ENCODE measurements around the gene LCN12.
A peak's percentile ranks its signal among the peaks of the same experiment; 100 is the strongest.

The LCN12 gene

GRCh38 chr9:136927343-136928271 is 24.5 kb upstream of the LCN12 start:
- no peak for DNase-seq (ENCODE audit: low read depth in 2 of 2)

DNA sequence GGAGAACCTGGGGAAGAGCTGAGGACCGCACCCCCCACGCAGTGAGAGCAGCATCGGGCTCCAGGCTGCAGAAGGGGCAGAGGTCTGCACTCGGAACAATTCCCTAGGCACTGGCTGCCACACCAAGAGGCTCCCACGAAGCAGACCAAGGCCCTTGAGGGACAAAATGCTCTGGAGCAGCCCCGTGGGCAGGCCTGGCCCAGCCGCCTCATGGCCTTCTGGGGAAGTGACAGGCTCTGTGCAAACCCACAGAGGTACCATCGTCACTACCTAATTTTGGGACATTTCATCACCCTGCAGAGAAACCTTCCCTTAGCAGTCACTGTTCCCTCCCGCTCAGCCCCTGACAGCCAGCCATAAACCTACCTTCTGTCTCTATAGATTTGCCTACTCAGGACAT is 23.5 kb upstream of the LCN12 start:
- no peak for DNase-seq (ENCODE audit: low read depth in 2 of 2)

- DNase-seq (ENCODE audit: low read depth in 2 of 2) = no peak
Observed at GRCh38 chr9:136930014-136930413, 22.1 kb upstream of the LCN12 start.

DNA sequence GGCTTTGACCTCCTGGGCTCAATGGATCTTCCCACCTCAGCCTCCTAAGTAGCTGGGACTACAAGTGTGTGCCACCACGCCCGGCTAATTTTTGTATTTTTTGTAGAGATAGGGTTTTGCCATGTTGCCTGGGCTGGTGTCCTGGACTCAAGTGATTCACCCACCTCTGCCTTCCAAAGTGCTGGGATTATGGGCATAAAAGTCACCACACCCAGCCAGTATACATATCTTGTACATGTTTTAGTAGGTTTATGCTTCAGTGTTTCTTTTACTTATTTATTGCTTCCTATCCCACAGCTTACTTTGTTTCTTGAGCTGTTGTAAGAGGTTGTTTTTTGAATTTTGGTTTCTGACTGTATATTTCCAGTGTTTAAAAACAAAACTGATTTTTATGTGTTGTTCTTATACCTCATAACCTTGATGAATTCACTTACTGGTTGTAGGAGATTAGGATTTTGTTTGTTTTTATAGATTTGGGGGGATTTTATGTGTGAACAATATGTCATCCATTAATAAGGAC is 20.4 kb upstream of the LCN12 start:
- no peak for DNase-seq (ENCODE audit: low read depth in 2 of 2)

DNA sequence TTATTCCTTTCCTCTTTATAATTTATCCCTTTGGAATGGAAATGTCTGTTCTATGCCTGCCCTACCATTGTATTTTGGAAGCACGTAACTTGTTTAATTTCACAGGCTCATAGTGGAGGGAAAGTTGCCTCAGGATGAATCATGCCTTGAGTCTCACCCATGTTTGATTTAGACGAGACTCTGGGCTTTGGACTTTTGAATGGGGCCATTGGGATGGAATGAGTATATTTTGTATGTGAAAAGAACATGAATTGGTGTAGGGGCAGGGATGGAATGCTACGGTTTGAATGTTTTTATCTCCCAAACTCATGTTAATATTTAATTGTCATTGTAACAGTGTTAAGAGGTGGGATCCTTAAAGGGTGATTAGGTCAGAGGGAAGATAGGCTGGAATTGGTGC is 17.8 kb upstream of the LCN12 start:
- no peak for DNase-seq (ENCODE audit: low read depth in 2 of 2)

- no peak for DNase-seq (ENCODE audit: low read depth in 2 of 2)
Observed at GRCh38 chr9:136935651-136936050, 16.4 kb upstream of the LCN12 start.

DNA sequence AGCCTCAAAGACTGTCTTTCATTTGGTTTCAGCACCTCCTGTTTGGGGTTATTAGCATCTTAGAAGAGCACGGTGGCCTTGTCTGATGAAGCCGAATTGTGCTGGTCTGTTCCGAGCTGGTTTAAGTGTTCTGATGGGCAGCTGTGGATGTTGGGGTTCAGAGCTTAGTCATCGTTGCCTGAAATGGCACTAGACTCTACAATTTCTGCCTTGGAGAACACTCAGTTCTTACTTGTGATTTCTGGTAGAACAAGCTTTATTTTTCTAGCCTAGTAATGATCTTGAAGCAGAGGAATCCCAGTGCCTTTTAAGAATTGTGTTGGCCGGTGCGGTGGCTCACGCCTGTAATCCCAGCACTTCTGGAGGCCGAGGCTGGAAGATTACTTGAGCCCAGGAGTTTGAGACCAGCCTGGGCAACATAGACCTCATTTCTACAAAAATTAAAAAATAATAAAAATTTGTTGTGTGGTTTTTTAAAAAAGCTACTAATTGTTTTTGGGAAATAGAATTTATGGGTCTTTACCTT is 15.4 kb upstream of the LCN12 start:
- DNase-seq (ENCODE audit: low read depth in 2 of 2) = no peak

DNA sequence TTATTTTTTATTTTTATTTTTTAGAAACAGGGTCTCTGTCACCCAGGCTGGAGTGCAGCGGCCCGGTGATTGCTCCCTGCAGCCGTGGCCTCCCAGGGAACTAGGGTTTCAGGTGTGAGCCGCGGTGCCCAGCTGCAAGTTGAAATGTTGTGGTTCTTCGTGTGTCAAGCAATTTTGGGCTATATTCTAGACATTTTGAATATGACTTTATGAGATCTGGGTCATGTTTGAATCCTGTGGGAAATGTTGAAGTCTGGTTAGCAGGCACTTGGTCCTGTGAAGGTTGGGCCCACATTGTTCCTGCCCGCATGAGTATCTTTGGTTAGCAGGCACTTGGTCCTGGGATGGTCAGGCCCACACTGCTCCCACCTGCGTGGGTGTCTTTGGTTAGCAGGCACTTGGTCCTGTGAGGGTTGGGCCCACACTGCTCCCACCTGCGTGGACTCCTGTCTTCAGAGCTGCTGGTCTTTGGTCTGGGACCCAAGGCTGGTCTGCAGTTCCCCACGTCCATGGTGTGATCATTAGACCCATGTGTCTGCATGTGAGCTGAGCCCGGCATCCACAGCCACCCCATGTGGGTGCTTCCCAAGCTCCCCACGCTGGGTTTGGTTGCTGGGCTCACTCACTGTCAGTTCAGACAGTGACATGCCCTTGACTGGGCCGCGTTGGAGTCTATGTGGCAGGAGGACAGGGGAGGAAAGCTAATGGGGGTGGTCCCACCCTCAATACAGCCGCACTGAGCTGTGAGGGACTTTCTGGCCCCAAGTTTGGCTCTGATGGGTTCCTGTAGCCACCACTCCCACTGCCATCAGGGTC is 14.7 kb upstream of the LCN12 start:
- no peak for DNase-seq (ENCODE audit: low read depth in 2 of 2)

GRCh38 chr9:136939431-136939995 is 12.6 kb upstream of the LCN12 start:
- no peak for DNase-seq (ENCODE audit: low read depth in 2 of 2)

DNA sequence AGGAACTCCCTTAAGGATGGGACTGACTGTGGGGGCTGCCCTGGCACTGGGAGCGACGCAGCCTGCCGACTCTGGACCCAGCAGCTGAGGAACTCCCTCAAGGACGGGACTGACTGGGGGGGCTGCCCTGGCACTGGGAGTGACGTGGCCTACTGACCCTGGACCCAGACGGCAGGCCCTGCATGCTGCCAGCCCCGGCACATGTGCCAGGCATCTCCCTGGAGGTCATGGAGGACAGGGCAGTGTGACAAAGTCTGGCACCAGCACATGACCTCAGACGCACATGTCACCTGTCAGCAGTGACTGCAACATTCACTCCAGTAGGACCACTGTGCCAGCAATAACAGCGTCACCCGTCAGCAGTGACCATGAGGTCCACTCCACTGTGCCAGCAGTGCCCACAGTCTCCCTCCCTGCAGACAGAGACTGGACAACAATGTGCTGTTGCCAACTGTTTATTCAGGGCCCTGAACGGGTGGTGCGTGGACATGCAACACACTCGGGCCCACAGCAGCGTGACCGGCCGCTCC is 12.0 kb upstream of the LCN12 start:
- no peak for DNase-seq (ENCODE audit: low read depth in 2 of 2)

- DNase-seq (ENCODE audit: low read depth in 2 of 2) = no peak
Observed at GRCh38 chr9:136940526-136941230, 11.4 kb upstream of the LCN12 start.

GRCh38 chr9:136941231-136942111 is 10.6 kb upstream of the LCN12 start:
- DNase-seq (ENCODE audit: low read depth in 2 of 2) = no peak

DNA sequence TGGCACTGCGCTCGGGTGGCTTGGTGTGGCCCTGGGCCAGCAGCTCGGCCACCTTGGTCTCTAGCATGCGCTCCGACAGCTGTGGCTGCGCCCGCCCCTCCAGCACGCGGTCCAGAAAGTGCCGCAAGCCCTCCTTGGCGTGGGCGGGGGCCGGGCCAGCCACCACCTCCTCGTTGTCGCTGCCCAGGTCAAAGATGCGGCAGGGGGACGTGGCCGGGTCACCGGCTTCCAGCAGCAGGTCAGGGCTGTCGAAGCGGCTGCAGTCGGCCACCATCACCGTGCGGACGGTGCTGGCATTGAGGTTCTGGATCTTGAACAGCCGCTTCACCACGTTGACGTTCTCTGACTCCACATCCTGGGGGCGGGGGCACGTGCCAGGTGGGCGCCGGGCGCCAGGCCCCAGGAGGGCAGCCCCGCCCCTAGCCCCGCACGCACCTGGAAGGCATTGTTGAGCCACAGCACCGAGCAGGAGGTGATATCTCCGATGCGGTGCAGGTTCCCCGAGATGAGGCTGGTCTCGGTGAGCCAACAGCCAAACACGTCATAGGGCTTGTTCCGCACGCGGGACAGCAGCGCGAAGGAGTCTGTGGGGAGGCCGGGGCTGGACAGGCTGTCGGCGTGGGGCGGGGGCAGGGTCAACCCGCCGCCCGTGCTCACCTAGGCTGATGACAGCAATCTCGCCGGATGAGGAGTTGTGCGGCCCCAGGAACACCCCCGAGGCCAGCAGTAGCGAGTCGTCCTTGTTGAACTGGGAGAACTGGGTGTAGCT is 9.8 kb upstream of the LCN12 start:
- no peak for DNase-seq (ENCODE audit: low read depth in 2 of 2)

GRCh38 chr9:136942881-136943230 is 9.2 kb upstream of the LCN12 start:
- DNase-seq (ENCODE audit: low read depth in 2 of 2) = no peak

GRCh38 chr9:136943291-136944211 is 8.5 kb upstream of the LCN12 start:
- no peak for DNase-seq (ENCODE audit: low read depth in 2 of 2)

- no peak for DNase-seq (ENCODE audit: low read depth in 2 of 2)
Observed at GRCh38 chr9:136944212-136944518, 7.9 kb upstream of the LCN12 start.

GRCh38 chr9:136944519-136945332 is 7.3 kb upstream of the LCN12 start, which contains the start of the genes C8G and FBXW5:
Gene C8G, plus strand, starts transcription at chr9:136945243. Its CDS starts 78 bp downstream, at chr9:136945321.
Gene FBXW5, minus strand, starts transcription at chr9:136944738. Its CDS starts 655 bp downstream, at chr9:136944083.
- peak; percentile 88 to 89 for DNase-seq (ENCODE audit: low read depth in 2 of 2)
